HEK293 (cell line): Measurements from ENCODE around the gene ING4.

ENCODE experiments used
- GLI4 ChIP-seq: fragments of 450-650 bp; formaldehyde crosslinking; IDR thresholded peaks from 2 replicates; pipeline ENCODE4 v1.5.1; 2016; ENCODE audit warnings: missing biosample characterization, missing genetic modification characterization
- HOXA7 ChIP-seq: sonication (generic); formaldehyde crosslinking; IDR thresholded peaks from 2 replicates; pipeline ENCODE4 v1.8.1; 2022; ENCODE audit warnings: missing genetic modification reagents, borderline replicate concordance
- KLF16 ChIP-seq: fragments of 450-650 bp; formaldehyde crosslinking; IDR thresholded peaks from 2 replicates; pipeline ENCODE4 v1.5.1; 2017; ENCODE audit warnings: missing biosample characterization, missing genetic modification characterization
- MZF1 ChIP-seq: fragments of 450-650 bp; formaldehyde crosslinking; IDR thresholded peaks from 2 replicates; pipeline ENCODE4 v1.5.1; 2017; ENCODE audit warnings: missing biosample characterization, missing genetic modification characterization, borderline replicate concordance
- PATZ1 ChIP-seq: fragments of 450-650 bp; formaldehyde crosslinking; IDR thresholded peaks from 2 replicates; pipeline ENCODE4 v1.5.1; 2016; ENCODE audit warnings: missing biosample characterization, missing genetic modification characterization
- SCRT2 ChIP-seq: fragments of 450-650 bp; formaldehyde crosslinking; IDR thresholded peaks from 2 replicates; pipeline ENCODE4 v1.5.1; 2016; ENCODE audit warnings: missing biosample characterization, missing genetic modification characterization
- YY1 ChIP-seq: fragments of 450-650 bp; formaldehyde crosslinking; IDR thresholded peaks from 2 replicates; pipeline ENCODE4 v1.5.1; 2018; ENCODE audit warnings: missing biosample characterization, missing genetic modification characterization
- ZBTB17 ChIP-seq: fragments of 450-650 bp; formaldehyde crosslinking; IDR thresholded peaks from 2 replicates; pipeline ENCODE4 v1.5.1; 2016; ENCODE audit warnings: missing biosample characterization, missing genetic modification characterization
- ZBTB26 ChIP-seq: fragments of 450-650 bp; formaldehyde crosslinking; optimal IDR thresholded peaks from 2 replicates; pipeline ENCODE3; 2016; ENCODE audit warnings: missing biosample characterization, mild to moderate bottlenecking, missing genetic modification characterization
- ZBTB44 ChIP-seq: fragments of 450-650 bp; IDR thresholded peaks from 2 replicates; pipeline ENCODE4 v1.5.1; 2018; ENCODE audit warnings: missing biosample characterization, mild to moderate bottlenecking, missing genetic modification characterization
- ZBTB7A ChIP-seq: fragments of 450-650 bp; formaldehyde crosslinking; IDR thresholded peaks from 2 replicates; pipeline ENCODE4 v1.5.1; 2016; ENCODE audit warnings: low read depth, missing biosample characterization, missing genetic modification characterization
- ZFP69B ChIP-seq: fragments of 450-650 bp; formaldehyde crosslinking; IDR thresholded peaks from 2 replicates; pipeline ENCODE4 v1.5.1; 2016; ENCODE audit warnings: missing biosample characterization, missing genetic modification characterization
- ZNF175 ChIP-seq: fragments of 450-650 bp; formaldehyde crosslinking; IDR thresholded peaks from 2 replicates; pipeline ENCODE4 v1.5.1; 2016; ENCODE audit warnings: missing biosample characterization, missing genetic modification characterization
- ZNF214 ChIP-seq: fragments of 450-650 bp; formaldehyde crosslinking; IDR thresholded peaks from 2 replicates; pipeline ENCODE4 v1.5.1; 2017; ENCODE audit warnings: missing biosample characterization, mild to moderate bottlenecking, missing genetic modification characterization, borderline replicate concordance
- ZNF398 ChIP-seq: fragments of 450-650 bp; formaldehyde crosslinking; IDR thresholded peaks from 2 replicates; pipeline ENCODE4 v1.5.1; 2017; ENCODE audit warnings: missing biosample characterization, missing genetic modification characterization
- ZNF510 ChIP-seq: fragments of 450-650 bp; formaldehyde crosslinking; IDR thresholded peaks from 2 replicates; pipeline ENCODE4 v1.5.1; 2018; ENCODE audit warnings: mild to moderate bottlenecking, missing genetic modification characterization, missing biosample characterization; ENCODE audit not compliant: insufficient replicate concordance
- ZNF580 ChIP-seq: fragments of 450-650 bp; formaldehyde crosslinking; IDR thresholded peaks from 2 replicates; pipeline ENCODE4 v1.5.1; 2016; ENCODE audit warnings: missing biosample characterization, missing genetic modification characterization
- ZNF623 ChIP-seq: fragments of 450-650 bp; formaldehyde crosslinking; IDR thresholded peaks from 2 replicates; pipeline ENCODE4 v1.5.1; 2016; ENCODE audit warnings: missing biosample characterization, missing genetic modification characterization
- ZNF624 ChIP-seq: fragments of 450-650 bp; formaldehyde crosslinking; IDR thresholded peaks from 2 replicates; pipeline ENCODE4 v1.5.1; 2017; ENCODE audit warnings: missing biosample characterization, missing genetic modification characterization
- ZNF658 ChIP-seq: fragments of 450-650 bp; formaldehyde crosslinking; IDR thresholded peaks from 2 replicates; pipeline ENCODE4; 2016; ENCODE audit warnings: missing biosample characterization, missing genetic modification characterization
- ZNF677 ChIP-seq: fragments of 450-650 bp; IDR thresholded peaks from 2 replicates; pipeline ENCODE4 v1.5.0; 2018; ENCODE audit warnings: missing biosample characterization, mild to moderate bottlenecking, missing genetic modification characterization, moderate library complexity
- ZNF776 ChIP-seq: fragments of 450-650 bp; formaldehyde crosslinking; IDR thresholded peaks from 2 replicates; pipeline ENCODE4 v1.5.0; 2017; ENCODE audit warnings: missing biosample characterization, missing genetic modification characterization, borderline replicate concordance
- ZSCAN4 ChIP-seq: fragments of 450-650 bp; formaldehyde crosslinking; IDR thresholded peaks from 2 replicates; pipeline ENCODE4 v1.5.1; 2017; ENCODE audit warnings: missing biosample characterization, missing genetic modification characterization
- TF ChIP-seq, protein P1 (sequence below): fragments of 450-650 bp; formaldehyde crosslinking; conservative IDR thresholded peaks from 2 replicates; pipeline ENCODE4 v1.5.1; 2016; ENCODE audit warnings: low read depth, missing biosample characterization, missing genetic modification characterization
- TF ChIP-seq, protein P2 (sequence below): fragments of 450-650 bp; formaldehyde crosslinking; IDR thresholded peaks from 2 replicates; pipeline ENCODE4 v1.5.1; 2016; ENCODE audit warnings: missing biosample characterization, missing genetic modification characterization

ING4 gene

GRCh38 chr12:6688543-6688998, 25.7 kb upstream of the ING4 start (continued):
- TF ChIP-seq, protein P1, sequence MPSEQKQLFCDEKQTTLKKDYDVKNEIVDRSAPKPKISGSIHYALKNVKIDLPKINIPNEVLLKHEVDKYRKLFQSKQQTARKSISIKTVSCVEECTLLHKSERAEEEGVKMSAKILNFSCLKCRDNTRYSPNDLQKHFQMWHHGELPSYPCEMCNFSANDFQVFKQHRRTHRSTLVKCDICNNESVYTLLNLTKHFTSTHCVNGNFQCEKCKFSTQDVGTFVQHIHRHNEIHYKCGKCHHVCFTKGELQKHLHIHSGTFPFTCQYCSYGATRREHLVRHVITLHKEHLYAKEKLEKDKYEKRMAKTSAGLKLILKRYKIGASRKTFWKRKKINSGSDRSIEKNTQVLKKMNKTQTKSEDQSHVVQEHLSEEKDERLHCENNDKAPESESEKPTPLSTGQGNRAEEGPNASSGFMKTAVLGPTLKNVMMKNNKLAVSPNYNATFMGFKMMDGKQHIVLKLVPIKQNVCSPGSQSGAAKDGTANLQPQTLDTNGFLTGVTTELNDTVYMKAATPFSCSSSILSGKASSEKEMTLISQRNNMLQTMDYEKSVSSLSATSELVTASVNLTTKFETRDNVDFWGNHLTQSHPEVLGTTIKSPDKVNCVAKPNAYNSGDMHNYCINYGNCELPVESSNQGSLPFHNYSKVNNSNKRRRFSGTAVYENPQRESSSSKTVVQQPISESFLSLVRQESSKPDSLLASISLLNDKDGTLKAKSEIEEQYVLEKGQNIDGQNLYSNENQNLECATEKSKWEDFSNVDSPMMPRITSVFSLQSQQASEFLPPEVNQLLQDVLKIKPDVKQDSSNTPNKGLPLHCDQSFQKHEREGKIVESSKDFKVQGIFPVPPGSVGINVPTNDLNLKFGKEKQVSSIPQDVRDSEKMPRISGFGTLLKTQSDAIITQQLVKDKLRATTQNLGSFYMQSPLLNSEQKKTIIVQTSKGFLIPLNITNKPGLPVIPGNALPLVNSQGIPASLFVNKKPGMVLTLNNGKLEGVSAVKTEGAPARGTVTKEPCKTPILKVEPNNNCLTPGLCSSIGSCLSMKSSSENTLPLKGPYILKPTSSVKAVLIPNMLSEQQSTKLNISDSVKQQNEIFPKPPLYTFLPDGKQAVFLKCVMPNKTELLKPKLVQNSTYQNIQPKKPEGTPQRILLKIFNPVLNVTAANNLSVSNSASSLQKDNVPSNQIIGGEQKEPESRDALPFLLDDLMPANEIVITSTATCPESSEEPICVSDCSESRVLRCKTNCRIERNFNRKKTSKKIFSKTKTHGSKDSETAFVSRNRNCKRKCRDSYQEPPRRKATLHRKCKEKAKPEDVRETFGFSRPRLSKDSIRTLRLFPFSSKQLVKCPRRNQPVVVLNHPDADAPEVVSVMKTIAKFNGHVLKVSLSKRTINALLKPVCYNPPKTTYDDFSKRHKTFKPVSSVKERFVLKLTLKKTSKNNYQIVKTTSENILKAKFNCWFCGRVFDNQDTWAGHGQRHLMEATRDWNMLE (tag by site-specific recombination), result peak; percentile 83
- 0 out of 2 replicates have a peak, but pooled peaks have one; percentile 17 for TF ChIP-seq ZBTB7A (tag by site-specific recombination)
- TF ChIP-seq HOXA7 (CRISPR knock-in tag), result no peak
- TF ChIP-seq ZNF623 (tag by site-specific recombination), result no peak
- TF ChIP-seq ZBTB17 (tag by site-specific recombination), result no peak
- TF ChIP-seq, protein P2, sequence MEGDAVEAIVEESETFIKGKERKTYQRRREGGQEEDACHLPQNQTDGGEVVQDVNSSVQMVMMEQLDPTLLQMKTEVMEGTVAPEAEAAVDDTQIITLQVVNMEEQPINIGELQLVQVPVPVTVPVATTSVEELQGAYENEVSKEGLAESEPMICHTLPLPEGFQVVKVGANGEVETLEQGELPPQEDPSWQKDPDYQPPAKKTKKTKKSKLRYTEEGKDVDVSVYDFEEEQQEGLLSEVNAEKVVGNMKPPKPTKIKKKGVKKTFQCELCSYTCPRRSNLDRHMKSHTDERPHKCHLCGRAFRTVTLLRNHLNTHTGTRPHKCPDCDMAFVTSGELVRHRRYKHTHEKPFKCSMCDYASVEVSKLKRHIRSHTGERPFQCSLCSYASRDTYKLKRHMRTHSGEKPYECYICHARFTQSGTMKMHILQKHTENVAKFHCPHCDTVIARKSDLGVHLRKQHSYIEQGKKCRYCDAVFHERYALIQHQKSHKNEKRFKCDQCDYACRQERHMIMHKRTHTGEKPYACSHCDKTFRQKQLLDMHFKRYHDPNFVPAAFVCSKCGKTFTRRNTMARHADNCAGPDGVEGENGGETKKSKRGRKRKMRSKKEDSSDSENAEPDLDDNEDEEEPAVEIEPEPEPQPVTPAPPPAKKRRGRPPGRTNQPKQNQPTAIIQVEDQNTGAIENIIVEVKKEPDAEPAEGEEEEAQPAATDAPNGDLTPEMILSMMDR (tag by site-specific recombination), result no peak
- no peak for TF ChIP-seq ZNF175 (tag by site-specific recombination)
- no peak for TF ChIP-seq YY1
- TF ChIP-seq PATZ1 (tag by site-specific recombination), result peak; percentile 83
- no peak for TF ChIP-seq ZNF624 (tag by site-specific recombination)
- TF ChIP-seq ZNF214, result no peak
- no peak for TF ChIP-seq ZBTB26 (tag by site-specific recombination)
- no peak for TF ChIP-seq ZFP69B
- no peak for TF ChIP-seq SCRT2 (tag by site-specific recombination)
- TF ChIP-seq ZNF658, result no peak
- no peak for TF ChIP-seq MZF1 (tag by site-specific recombination)
- TF ChIP-seq ZNF398 (tag by site-specific recombination), result peak; percentile 98
- no peak for TF ChIP-seq ZNF776 (tag by site-specific recombination)
- TF ChIP-seq GLI4 (tag by site-specific recombination), result no peak
- TF ChIP-seq ZNF510 (tag by site-specific recombination), result no peak
- TF ChIP-seq KLF16 (tag by site-specific recombination), result peak; percentile 49
- peak; percentile 74 for TF ChIP-seq ZNF580 (tag by site-specific recombination)
- no peak for TF ChIP-seq ZBTB44 (tag by site-specific recombination)
- TF ChIP-seq ZNF677, result no peak
- no peak for TF ChIP-seq ZSCAN4
